Stimulated activated CD4-positive, alpha-beta T cell treated with anti-CD3 and anti-CD28 coated beads, Interleukin-4, amount 100 ng/mL, for 48 hours (primary cell): ENCODE data around the gene NHEJ1.

ENCODE experiments used
- DNase-seq, 2 donors: peaks; one replicate each; pipeline ENCODE4 v3.0.0-alpha.2; 2020; ENCODE audit warnings: low read depth in 2 of 2

Gene NHEJ1

DNA sequence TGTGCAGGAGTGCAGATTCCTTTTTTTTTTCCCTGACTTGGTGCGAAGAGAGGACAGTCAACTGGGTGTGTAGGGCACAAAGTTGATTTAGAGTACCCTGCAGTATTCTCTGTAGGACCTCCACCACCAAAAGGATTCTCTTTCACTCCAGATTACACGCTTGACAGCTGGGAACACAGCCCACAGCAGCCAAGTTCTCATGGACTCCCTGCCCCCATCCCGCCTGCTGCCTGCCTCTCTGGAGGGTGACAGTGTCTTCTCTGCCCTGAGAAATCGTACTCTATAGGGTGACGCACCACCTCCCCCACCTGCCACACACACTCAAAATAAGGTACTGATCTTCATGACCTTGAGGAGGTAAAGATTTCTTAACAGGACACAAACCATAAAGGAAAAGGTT is 73.3 kb downstream of the NHEJ1 start:
- DNase-seq, result no peak

DNA sequence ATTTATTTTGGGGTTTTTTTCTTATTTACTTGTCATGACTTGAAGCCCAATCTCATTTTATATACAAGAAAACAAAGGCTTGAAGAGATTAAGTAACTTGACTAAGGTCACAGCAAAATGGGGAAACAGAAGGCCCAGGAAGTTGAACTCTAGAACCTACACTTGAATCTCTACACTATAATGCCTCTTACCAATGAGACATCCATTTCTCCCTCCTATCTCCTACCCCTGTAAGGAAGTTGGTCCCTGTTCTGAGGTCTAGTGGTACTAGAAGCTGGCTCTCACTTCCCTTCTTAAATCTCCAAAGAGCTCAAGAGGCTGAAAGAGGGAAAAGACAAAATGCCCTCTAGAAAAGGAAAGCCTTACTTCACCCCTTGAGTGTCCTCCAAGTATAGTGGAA is 74.4 kb downstream of the NHEJ1 start:
- DNase-seq, result no peak

DNA sequence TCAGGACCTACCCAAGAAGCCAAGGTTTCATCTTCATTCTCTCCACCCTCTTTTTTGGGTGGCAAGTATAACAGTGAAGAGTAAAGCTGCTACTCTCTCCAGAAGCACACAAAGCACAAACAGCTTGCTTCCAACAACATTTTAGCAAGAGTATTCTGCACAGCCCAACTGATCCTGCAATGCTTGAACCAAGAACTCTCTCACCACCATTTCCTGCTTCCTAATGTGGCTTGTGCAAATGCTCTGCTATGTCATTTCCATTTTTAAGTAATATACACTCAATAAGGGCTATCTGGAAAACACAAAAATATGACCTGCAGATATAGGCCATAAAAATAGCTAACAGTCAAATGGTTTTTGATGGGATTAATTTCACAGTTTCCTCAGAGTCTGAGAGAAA is 75.8 kb downstream of the NHEJ1 start:
- no peak for DNase-seq

DNA sequence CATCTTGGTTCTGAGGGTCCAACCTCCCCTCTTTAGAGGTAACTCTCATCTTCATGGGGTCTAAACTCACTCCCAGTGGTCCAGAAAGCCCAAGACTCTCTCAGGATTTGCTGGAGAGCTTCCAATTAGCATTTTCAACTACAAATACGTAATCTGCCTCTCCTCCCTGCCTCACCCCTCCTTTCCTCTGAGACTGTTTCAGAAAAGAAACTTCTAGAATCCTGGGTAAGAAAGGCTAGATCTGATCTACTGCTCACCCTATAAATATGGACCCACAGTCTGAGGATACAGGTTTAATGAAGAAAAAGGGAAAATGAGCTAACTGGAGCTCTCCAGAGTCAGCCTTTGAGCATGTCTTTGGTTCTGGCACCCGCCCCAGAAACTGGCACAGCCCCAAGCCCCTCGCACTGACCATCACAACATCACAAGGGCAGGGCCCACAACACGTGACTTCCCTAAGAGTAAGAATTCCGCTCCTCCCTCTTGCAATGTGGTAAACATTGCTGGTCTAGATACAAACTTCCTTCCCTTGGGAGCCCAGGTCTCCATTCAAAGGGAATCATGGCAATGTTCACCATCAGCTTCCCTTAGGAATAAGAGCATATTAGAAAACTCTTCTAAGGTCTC is 78.2 kb downstream of the NHEJ1 start:
- no peak for DNase-seq

DNA sequence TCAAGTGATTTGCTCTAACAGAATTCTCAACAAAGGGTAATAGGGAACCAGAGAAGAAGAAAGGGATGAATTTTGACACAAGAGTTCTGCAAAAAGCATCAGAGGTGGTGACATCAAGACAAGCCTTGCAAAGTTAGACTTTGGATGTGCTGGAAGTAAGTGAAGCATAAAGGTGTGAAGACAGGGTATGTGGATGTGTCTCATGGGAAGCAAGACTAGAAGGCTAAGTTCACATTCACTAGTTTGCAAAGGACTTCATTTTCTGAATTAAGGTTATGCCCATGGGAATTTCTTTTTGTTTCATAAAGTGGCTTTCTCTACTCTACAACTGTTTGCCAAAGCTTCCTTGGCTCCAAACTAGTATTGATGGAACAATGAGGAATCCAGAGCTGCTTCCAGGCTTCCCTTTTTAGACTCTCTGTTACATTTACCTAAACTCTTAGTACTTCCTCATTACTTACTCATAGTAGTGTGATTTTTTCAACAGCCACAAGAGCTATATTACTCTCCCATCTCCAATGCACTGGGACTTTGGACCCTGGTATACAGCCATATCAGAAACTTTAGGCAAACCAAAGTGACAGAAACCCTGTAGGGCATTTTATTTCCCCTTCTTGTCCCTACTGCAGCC is 78.8 kb downstream of the NHEJ1 start:
- DNase-seq, result no peak

DNA sequence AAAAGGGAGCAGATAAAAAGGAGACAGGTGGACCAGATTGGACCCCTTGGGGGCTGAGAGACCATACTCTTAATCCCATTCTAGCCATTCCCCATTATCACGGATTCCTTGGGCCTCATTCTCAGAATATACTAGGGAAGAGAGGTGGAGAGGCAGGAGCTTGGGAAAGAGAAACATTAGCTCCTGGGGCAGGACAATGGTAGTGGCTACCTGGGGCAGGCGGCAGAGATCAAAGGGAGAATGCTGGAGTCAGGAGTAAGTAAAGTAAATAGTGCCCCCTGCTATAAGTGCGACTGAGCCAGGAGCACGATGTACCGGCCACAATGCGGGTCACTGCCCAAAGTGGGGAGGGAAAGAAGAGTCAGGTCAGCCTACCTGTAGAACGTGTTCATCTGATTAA is 79.5 kb downstream of the NHEJ1 start:
- DNase-seq, result no peak

DNA sequence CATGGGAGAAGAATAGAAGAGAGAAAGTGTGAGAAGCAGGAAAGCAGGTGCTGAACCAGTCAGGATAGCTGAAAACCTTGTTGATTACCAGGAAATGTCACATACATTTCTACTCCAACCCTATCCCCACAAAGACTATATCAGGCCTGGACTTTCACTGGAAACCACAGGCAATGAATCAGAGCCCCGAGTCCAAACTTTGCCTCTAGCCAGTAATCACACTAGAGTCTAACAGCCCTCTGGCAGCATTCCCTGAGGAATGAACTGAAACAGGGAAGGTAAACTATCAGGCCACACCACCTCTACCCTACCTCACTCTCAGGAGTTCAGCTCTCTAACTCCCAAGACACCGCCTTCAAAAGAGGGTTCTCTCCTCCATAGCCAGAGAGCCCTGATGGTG is 81.2 kb downstream of the NHEJ1 start:
- no peak for DNase-seq

DNA sequence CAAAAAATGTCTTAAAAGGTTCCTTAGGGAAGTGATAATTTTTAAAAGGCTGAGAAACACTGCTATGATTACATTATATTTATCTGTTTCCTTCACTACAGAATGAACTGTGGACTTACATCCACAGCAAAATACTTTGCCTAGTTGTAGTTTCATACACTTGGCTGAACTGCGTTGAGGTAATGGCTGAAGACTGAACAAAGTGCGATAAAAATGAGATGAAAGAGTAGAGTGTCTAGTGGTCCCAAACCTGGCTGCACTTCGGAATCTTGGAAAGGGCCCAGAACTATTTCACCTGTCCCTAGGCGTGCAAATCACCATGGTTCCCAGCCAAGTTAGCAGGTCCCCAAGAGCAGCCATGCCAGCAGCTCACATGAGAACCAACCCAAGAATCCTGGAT is 81.7 kb downstream of the NHEJ1 start:
- no peak for DNase-seq

DNA sequence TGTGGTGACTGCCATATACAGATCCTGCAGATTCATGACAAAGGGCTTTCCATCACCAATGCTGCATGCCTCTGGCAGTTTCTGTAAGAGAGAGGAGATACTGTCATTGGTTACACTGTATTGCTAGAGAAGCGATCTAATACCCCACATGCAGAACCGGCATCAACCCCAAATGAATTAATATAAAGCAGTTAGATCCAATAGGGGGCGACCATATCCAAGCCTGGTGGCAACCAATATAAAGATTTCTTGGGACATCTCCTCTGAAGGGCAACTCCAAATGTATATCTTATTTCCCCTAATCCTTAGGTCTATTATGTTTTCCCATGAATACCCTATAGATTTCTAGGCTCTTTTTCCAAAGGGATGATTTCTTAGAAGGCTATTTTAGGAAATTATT is 82.5 kb downstream of the NHEJ1 start:
- no peak for DNase-seq

DNA sequence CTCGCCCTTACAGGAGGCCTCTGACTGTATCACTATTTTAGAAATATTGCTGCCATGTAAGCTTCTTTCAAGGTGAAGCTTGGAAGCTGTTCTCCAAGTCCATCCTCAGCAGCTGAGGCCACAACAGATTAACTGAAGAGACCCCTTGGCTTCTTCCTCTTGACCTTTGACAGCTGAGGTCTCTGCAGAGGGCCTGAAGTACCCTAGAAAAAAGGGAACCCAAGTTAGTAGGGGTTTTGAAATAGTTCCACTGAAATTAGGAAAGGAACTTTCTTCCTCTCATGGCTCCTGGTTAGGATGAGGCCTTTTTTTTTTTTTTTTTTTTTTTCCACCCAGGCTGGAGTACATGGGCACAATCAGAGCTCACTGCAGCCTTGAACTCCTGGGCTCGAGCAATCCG is 84.4 kb downstream of the NHEJ1 start:
- DNase-seq, result no peak

DNA sequence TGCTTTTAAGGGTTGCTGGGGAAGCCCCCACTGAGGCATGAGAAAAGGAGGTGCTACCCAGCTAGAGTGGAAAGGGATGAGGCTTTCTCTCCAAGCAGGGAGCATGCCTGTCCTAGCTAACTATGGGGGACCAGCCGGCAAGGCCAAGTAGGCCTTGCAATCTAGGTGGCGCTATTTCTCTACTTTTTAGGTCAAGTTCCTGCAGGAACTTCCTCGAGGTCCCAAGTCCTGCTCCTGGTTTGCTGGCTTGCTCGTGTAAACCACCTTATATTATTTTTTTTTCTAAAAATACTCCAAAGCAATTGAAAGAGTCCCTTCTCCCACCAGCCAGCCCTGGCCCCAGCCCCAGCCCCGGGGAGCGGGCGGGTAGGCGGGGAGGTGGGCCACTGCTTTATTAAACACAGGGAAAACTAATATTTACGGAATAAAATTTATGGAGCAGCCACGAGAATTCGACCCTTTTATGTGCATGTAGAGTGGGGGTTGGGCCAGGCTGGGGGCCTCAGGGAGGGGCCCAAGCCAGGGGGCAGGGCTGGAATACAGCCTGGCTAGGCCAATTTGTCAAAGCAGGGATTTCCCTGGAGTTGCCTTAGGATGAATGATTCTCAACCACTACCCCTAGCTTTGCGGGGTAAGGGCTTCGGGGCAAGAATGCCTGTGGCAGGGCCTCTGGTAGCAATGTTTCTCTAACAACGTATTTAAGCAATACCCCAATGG is 87.0 kb downstream of the NHEJ1 start:
- DNase-seq, result peak in 1 of 2 donors; percentile 13

DNA sequence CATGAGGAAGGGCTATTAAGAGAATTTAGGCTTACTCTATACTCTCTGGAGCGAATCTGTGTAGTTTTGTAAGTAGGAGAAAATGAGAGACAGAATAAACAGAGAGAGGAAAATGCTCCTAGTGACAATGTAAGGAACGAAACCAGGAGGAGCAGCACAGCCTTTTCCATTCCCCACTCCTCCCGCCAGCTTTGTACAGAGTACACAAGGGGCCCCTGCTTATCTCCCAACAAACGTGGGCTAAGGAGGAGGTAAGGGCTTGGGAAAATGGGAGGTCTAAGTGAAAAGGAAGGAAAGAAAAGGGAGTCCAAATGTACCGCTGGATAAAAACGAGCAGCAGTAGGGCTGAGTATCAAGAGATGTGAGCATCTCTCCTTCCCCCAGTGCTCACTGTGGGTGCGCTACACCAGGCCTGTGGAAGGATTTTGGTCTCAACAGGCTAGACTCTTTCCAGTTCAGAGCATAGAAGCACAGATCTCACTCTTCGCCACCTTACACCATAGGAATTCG is 87.8 kb downstream of the NHEJ1 start:
- DNase-seq, result no peak

DNA sequence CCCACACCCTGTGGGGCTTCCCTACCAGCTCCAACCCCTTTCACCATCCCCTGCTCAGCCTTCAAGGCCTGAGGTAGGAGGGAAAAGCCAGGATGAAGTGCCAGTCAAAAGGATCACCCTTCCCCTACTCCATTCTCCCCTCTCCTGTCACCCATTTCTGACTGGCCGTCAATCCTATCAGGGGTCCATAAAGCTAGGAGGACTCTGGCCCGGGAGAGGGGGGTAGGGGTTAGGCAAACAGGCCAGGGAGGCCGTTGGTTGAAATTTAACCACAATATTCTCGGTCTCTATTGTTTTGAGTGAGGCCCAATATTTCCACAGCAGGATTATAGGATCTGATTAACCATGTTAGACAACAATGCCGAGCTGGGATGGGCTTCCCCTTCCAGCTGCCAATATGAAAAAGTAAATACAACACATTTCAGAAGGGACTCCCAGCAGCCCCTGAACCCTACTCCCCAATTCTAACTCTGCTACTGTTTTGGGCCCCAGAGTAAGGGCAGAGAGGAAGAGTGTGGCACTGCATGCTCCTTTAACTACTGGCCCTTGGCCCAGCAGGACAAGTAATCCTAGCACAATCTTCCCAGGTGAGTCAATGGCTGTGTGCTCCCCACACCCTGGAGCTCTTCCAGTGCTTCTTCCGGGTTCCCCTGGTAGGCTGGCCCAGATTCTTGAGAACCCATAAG is 89.3 kb downstream of the NHEJ1 start:
- no peak for DNase-seq

DNA sequence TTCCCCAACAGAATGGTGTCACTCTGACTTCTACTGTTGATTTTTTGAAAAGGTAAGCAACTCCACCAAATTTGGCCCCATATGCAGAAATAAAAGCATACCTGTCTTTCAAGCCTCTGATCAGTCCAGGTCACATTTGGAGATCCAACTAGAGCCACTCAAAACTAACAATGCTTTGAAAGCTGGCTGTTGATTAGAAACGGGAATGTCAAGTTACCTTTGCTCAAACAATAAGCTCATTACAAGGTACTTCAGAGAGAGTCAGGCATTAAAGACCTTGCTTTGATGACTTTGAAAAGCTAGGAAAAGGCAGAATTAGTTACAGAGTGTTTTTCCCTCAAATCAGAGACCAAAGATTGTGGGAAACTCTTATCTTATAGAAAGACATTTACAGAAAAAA is 95.1 kb downstream of the NHEJ1 start:
- DNase-seq, result no peak

DNA sequence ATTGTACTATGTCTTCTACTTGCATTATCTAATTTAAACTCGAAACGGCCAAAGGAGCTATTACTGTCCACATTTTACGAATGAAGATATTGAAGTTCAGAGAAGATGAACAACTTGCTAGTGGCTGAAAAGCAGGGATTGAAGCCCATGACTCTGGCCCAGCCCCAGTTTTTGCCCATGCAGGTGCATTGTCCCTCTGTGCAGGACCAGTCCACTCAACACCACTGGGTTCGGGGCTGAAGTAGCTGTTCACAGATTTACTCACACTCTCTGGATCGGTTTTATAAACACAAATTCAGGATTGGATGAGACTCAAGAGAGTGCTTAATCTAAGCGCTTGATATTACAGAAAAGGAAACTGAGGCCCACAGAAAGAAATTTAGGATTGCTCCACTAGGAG is 98.5 kb downstream of the NHEJ1 start:
- no peak for DNase-seq

DNA sequence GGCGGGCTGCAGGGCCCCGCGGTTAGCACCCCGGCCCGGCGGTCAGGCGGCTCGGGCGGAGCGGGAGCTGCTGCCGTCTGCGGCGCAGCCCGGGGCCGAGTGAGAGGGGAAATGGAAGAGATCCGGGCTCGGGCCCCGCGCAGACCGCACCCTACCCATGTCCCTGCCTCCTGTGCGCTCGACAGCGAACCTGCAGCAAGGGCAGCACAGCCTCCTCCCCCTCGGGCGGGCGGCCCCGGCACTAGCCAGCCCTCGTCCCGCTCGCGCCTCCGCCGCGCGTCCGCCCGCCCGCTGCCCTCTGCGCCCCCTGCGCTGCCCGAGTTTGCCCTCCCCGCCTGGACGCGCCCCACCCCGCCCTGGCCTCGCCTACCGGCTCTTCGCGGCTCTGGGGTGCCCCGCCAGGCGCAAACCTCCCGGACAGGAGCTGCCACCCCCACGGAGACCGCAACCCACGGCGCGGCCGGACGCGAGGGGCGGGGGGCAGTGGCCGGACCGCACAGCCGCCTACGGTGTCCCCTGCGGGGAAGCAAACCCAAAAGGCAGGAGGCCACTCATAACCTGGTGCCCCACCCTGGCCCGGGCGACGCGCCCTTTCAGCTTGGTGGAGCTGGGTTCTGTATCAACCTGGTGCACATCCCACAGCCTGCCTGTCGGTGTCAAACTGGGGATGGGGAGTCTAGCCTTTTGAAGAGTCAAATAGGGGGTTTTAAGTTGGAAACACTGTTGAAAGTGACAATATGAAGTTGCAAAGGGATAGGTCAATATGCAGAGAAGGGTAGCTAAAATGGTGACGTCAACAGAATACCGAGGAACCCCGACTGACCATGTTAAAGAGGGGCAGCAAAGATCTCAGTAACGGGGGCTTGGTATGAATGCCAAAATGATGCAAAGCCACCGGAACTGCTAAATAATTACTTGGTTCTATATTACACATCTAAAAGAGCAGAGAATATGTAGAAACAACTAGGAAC is 99.5 kb downstream of the NHEJ1 start, which contains the start of gene IHH:
Gene IHH (minus strand): TSS at position 101 of the 971 bp plus-strand sequence. CDS start 454 bp downstream, outside the sequence.
- no peak for DNase-seq

DNA sequence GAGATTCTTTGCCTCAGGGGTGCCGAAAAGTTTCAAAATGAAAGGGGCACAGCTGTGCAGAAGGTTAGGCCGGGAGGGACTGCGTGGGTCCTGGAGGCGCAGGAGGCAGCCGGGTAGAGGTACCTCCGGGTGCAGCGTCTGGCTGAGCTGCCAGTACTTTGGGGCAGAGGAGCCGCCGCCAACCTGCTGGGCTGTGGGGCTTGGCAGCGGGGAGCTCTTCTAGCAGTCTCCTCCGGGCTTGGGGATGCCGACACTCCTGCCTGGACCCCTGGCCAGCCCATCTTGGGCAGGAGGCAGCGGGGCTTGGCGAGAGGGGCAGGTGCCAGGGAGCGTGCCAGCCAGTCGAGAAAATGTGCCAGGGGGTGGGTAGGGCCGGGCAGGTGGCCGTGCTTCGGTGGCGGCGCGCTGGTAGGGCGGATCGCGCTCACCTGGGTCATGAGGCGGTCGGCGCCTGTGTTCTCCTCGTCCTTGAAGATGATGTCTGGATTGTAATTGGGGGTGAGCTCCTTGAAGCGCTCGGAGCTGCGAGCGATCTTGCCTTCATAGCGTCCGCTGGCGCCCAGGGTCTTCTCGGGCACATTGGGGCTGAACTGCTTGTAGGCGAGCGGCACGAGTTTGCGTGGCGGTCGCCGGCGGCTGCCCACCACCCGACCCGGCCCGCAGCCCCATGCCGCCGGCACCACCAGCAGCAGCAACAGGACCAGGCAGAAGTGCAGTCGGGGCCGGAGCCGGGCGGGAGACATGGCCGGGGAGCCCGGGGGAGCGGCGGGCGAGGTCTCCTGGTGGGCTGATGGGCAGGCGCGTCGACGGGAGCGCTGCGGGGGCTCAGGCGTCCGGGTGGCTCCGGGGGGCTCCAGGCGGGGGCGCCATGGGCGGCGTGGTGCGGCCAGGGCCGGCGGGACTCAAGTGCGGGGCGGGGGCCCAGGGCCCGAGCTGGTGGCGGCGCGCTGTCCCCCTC is 100.6 kb downstream of the NHEJ1 start:
- DNase-seq, result no peak

DNA sequence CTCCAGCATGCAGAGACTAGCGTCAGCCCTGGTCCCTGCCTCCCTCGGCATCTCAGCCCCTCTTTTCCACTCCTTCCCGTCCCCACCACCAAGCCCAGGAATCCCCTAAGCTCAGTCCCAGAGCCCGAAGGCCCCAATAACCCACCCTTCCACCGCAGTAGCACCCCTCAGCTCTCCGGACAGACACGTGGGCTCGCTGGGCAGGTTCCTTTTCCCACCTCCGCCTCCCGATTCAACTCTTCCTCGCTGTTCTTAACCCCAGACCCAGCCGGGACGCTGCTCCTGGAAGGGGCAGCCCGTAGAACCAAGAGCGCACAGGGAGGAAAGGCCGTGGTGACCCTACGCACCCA is 101.3 kb downstream of the NHEJ1 start:
- DNase-seq, result no peak

DNA sequence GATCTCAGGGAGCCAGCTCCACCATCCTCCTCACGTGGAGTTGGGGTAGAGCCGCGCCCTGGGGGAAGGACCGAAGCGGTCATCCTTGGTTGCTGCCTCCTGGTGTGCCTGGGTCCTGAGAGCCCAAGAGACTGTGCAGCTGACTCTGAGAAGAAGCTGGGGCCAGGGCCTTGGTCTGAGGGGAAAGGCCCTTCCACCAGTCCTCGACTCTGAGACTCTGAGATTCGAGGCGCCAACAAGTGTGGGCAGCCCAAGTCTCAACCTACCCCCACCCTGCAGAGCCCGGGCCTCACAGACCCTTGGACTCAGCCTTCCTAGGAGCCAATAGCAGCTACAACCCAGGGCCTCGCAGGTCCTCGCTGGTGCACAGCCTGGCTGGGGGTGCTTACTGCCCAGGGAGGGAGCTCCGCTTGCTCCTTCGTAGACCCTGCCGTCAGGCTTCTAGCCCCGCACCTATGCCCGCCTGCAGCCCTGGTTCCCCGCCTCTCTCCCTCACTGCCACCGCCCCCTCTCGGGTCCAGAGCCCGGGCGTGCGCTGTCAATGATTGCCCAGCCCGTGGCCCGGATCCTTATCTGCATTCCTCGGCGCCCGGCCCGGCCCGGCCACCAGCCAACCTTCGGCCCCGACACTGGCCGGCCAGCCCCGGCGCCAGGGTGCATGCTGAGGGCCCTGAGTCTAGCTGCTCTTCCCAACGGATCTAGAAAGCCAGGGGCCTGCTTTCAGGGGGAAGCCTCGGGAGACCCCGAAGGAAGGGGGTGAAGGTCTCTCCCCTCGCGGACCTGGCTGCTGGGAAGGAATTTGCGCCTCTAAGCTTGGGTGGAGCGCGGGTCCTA is 101.9 kb downstream of the NHEJ1 start:
- DNase-seq, result no peak
